ENCODE results near the gene HAVCR1.

The HAVCR1 gene

DNA sequence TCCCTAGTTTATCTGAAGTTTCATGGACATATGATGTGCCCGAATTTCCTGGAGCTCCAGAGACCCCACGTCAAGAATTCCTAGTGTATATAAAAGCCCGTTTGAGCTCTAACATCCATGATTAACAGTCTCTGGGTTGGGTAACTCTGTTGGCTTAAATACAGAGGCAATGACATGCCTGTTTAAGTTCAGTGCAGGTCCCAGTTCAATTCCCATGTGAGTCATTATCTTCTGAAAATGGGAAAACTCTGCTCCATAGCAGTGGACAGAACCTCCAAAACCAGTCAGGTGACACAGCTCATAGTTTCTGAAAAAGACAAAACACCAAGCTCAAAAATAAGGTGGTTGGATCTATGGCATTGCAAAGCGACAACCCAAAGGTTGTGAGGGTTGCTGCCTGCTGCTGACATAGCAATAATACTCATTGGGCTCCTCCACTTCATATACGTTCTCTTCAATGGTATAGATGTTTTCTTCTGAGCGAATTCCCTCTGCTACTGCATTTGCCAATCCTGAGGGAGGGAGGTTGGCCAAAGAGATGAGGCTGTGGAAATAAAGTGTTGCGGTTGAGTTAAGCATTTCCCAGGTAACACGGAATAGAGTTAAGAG is 27.9 kb upstream of the HAVCR1 start:
- POLR2A ChIA-PET: no interaction called here

DNA sequence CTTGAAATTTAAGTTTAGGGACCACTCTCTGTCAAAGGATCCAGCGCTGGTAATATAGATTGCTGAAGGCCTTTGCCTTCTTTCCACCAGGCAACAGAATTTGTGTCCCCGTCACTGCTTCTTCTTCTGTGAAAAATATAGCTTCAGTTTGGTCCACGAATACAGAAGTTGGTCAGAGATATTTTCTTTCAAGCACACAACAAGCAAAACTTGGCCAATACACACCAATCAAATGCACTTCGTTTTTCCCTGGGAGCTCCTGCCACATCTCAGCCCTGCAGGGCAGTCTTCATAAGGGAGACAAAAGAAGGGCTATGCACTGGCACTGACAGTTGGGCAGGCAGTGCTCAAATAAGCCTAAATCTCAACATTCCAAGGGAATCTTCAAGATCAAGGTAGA is 27.0 kb upstream of the HAVCR1 start:
- DNase-seq (ENCODE audit: extremely low spot score): no peak
- ChIA-PET POLR2A (no interaction called here), CTCF (no interaction called here)
- TF ChIP-seq CTCF (IDR thresholded peaks at IDR 0.05; ENCODE audit: control extremely low read depth, extremely low read depth, low read depth, missing control alignments): no peak

More for the DNA sequence above, 27.9 kb upstream of the HAVCR1 start:
- TF ChIP-seq CTCF (IDR thresholded peaks at IDR 0.05; ENCODE audit: control extremely low read depth, extremely low read depth, low read depth, missing control alignments): no peak
- CTCF ChIA-PET: interaction anchor here (1.3 to 1.4 kb wide), 2 partner anchors 9 to 17 kb away, joined by 3 read pairs; no protein-coding TSS in a partner anchor
- DNase-seq (ENCODE audit: extremely low spot score): no peak

GRCh38 chr5:157080286-157080685 is 21.4 kb upstream of the HAVCR1 start:
- POLR2A ChIA-PET: no interaction called here
- TF ChIP-seq CTCF (IDR thresholded peaks at IDR 0.05; ENCODE audit: control extremely low read depth, extremely low read depth, low read depth, missing control alignments): no peak
- CTCF ChIA-PET: interaction anchor here (1.2 kb wide), 1 partner anchor 30 kb away, joined by 3 read pairs; no protein-coding TSS in a partner anchor
- no peak for DNase-seq (ENCODE audit: extremely low spot score)

DNA sequence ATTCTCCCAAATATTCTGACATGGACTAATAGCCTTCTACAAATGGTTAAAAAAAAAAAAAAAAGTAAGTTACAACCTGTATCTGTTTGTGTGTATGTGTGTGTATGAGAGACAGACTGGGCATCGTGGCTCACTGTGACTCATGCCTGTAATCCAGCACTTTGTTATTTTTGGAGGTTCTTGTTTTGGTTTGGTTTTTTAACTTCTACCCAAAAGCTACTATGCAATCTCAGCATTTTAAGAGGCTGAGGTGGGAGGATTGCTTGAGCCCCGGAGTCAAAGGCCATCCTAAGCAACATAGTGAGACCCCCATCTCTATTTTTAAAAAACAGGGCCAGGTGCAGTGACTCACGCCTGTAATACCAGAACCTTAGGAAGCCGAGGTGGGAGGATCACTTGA is 17.6 kb upstream of the HAVCR1 start:
- POLR2A ChIA-PET: no interaction called here
- TF ChIP-seq CTCF (IDR thresholded peaks at IDR 0.05; ENCODE audit: control extremely low read depth, extremely low read depth, low read depth, missing control alignments): no peak
- CTCF ChIA-PET: interaction anchor here (1.0 to 2.0 kb wide), 2 partner anchors 18 to 25 kb away, joined by 3 to 7 read pairs; no protein-coding TSS in a partner anchor
- DNase-seq (ENCODE audit: extremely low spot score): no peak

- DNase-seq (ENCODE audit: extremely low spot score): no peak
- TF ChIP-seq CTCF (IDR thresholded peaks at IDR 0.05; ENCODE audit: control extremely low read depth, extremely low read depth, low read depth, missing control alignments): no peak
- ChIA-PET CTCF (interaction anchor here (1.0 kb wide), 1 partner anchor 60 kb away, joined by 4 read pairs; no protein-coding TSS in a partner anchor), POLR2A (no interaction called here)
These were observed 13.6 kb upstream of the HAVCR1 start for GRCh38 chr5:157072508-157072907.

GRCh38 chr5:157069949-157070348 is 11.0 kb upstream of the HAVCR1 start:
- POLR2A ChIA-PET: no interaction called here
- no peak for TF ChIP-seq CTCF (IDR thresholded peaks at IDR 0.05; ENCODE audit: control extremely low read depth, extremely low read depth, low read depth, missing control alignments)
- DNase-seq (ENCODE audit: extremely low spot score): no peak
- CTCF ChIA-PET: no interaction called here

Measured in GM10248 (cell line).